Duodenal mucosa (tissue), 2 donors: Measurements from ENCODE around the gene QSOX2.

Source experiments
- H3K27ac ChIP-seq: one replicate; pipeline ENCODE4 v1.7.0; 2013; ENCODE audit warnings: low read depth, low read length
- H3K27me3 ChIP-seq, 2 donors: one replicate each; pipeline ENCODE4 v1.7.0; 2013; ENCODE audit warnings: low read length in 2 of 2, control low read depth in 1 of 2; ENCODE audit not compliant: insufficient read depth in 2 of 2, control insufficient read depth in 1 of 2
- H3K36me3 ChIP-seq, 2 donors: one replicate each; pipeline ENCODE4 v1.7.0; 2013; ENCODE audit warnings: low read length in 2 of 2, control low read depth in 1 of 2; ENCODE audit not compliant: insufficient read depth in 2 of 2, control insufficient read depth in 1 of 2
- H3K4me1 ChIP-seq, 2 donors: one replicate each; pipeline ENCODE4 v1.7.0; 2013; ENCODE audit warnings: low read length in 2 of 2, control low read depth in 1 of 2; ENCODE audit not compliant: insufficient read depth in 2 of 2, control insufficient read depth in 1 of 2
- H3K4me3 ChIP-seq, 2 donors: one replicate each; pipeline ENCODE4 v1.7.0; 2013; ENCODE audit warnings: low read length in 2 of 2, low read depth in 1 of 2
- H3K9ac ChIP-seq, 2 donors: one replicate each; pipeline ENCODE4 v1.7.0; 2013; ENCODE audit warnings: low read length in 2 of 2, low read depth in 1 of 2
- H3K9me3 ChIP-seq, 2 donors: one replicate each; pipeline ENCODE4 v1.7.0; 2013; ENCODE audit warnings: low read length in 2 of 2, control low read depth in 1 of 2; ENCODE audit not compliant: control insufficient read depth in 1 of 2

The QSOX2 gene, protein sequence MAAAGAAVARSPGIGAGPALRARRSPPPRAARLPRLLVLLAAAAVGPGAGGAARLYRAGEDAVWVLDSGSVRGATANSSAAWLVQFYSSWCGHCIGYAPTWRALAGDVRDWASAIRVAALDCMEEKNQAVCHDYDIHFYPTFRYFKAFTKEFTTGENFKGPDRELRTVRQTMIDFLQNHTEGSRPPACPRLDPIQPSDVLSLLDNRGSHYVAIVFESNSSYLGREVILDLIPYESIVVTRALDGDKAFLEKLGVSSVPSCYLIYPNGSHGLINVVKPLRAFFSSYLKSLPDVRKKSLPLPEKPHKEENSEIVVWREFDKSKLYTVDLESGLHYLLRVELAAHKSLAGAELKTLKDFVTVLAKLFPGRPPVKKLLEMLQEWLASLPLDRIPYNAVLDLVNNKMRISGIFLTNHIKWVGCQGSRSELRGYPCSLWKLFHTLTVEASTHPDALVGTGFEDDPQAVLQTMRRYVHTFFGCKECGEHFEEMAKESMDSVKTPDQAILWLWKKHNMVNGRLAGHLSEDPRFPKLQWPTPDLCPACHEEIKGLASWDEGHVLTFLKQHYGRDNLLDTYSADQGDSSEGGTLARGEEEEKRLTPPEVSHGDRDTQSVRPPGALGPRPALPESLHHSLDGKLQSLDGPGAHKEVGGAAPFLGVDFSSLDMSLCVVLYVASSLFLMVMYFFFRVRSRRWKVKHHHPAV

DNA sequence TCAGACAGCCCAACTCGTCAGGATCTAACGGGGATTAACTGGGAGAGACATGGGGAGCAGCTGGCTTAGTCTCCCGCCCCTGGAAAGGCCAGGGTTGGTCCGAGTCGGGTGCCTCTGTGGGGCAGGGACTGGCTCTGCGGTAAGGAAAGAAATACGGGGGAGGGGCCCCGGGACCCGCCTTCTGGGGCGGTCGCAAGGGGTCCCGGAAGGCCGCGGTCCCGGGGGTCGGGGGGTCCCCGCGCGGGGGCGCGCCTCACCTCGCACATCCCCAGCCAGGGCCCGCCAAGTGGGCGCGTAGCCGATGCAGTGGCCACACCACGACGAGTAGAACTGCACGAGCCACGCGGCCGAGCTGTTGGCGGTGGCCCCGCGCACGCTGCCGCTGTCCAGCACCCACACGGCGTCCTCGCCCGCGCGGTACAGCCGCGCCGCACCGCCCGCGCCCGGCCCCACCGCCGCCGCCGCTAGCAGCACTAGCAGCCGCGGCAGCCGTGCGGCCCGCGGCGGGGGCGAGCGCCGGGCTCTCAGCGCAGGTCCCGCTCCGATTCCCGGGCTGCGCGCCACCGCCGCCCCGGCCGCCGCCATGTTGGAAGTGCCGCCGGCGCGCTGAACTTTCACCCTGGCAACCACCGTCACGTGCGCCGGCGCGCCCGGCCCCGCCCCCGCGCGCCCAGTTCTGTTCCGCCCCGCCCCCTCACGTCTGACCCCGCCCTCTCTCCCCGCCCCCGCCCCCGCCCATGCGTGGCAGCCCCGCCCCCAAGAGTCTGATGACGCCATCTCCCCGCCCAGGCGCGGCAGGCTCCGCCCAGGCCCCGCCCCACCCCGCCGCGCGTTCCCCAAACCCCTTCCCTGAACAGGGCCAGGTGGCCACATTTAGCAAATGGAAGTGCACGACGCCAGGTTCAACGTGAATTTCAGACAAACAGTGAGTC lies at the start of gene QSOX2:
TSS of gene QSOX2 (minus strand) at position 594 of the 932 bp plus-strand sequence. CDS start at position 585, 9 bp downstream.
- peak within 1 kb of the TSS; percentile 70 to 72 for H3K4me3 ChIP-seq
- no peaks in the 10 kb centered on the region for H3K9me3 ChIP-seq
- peaks cover 4% of the 10 kb centered on the region in 2 donors for H3K27me3 ChIP-seq
- no peaks in the 10 kb centered on the region for H3K36me3 ChIP-seq
- H3K9ac ChIP-seq = peak within 1 kb of the TSS; percentile 44 to 50
- H3K27ac ChIP-seq = no peak within 1 kb of the TSS
- H3K4me1 ChIP-seq = peaks cover 12 to 25% of the 10 kb centered on the region in 2 donors

DNA sequence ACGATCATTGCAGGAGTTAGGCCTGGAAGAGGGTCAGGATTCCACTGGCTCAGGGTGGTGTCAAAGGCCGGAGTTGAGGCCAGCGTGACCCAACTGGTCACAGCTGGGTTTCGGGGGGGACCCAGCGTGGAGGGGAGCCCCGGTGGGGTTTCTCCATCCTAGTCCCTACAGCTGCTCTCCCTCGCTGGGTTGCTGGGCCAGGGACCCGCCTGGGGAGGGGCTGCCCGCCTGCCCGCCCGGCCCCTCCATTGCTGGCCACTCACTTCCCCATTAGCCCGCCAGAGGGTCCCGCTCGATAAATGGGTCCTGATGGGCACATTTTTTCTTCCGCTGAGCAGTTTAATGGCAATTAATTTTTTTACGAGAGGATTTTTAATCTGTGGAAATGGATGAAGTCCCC lies 49.4 kb upstream of the QSOX2 start:
- H3K27ac ChIP-seq = no peak overlapping the region
- H3K9me3 ChIP-seq = no peaks in the 10 kb centered on the region
- no peak overlapping the region for H3K4me3 ChIP-seq
- no peaks in the 10 kb centered on the region for H3K27me3 ChIP-seq
- peaks cover 3 to 11% of the 10 kb centered on the region in 2 donors for H3K4me1 ChIP-seq
- H3K9ac ChIP-seq = no peak overlapping the region
- H3K36me3 ChIP-seq = no peaks in the 10 kb centered on the region

DNA sequence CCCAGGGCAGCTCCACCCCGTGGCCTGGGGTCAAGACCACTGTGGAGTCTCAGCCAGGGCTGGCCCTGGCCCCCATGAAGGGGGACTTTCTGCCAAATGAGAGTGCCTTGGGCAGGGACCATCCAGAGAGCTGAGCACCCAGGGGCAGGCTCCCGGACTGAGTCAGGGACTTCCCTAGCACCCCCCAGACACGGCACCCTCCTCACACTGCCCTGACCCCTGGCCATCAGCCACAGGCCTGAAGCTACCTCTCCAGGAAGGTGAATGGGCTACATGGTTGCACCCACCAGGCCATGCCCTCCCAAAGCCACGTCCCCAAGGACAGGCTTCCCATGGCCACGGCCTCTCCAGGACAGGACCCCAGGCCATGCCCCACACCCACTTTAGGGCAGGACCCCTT lies 48.8 kb upstream of the QSOX2 start:
- H3K36me3 ChIP-seq = no peaks in the 10 kb centered on the region
- no peaks in the 10 kb centered on the region for H3K27me3 ChIP-seq
- peaks cover 3 to 11% of the 10 kb centered on the region in 2 donors for H3K4me1 ChIP-seq
- no peak overlapping the region for H3K27ac ChIP-seq
- H3K9me3 ChIP-seq = no peaks in the 10 kb centered on the region
- no peak overlapping the region for H3K4me3 ChIP-seq
- no peak overlapping the region for H3K9ac ChIP-seq

DNA sequence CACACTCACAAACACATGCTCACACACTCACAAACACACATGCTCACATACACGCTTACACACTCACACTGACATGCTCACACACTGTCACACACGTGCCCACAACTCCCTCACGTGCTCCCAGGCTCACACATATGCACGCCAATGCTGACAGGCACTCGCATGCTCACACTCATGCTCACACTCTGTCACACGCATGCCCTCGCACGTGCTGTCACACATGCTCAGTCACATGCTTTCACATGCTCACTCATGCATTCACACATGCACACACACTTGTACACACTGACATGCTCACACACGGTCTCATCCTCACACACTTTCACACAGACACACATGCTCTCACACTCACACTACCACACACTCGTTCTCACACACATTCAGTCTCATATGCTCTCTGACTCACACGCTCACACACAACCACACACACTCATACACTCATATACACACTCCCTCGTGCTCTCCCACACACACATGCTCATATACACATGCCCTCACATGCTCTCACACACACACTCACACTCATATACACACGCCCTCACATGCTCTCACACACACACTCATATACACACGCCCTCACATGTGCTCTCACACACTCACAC lies 48.0 kb upstream of the QSOX2 start:
- Histone ChIP-seq H3K4me3 (no peak overlapping the region), H3K36me3 (no peaks in the 10 kb centered on the region), H3K9me3 (no peaks in the 10 kb centered on the region), H3K27ac (no peak overlapping the region), H3K27me3 (no peaks in the 10 kb centered on the region), H3K4me1 (peaks cover 3 to 11% of the 10 kb centered on the region in 2 donors), H3K9ac (no peak overlapping the region)

DNA sequence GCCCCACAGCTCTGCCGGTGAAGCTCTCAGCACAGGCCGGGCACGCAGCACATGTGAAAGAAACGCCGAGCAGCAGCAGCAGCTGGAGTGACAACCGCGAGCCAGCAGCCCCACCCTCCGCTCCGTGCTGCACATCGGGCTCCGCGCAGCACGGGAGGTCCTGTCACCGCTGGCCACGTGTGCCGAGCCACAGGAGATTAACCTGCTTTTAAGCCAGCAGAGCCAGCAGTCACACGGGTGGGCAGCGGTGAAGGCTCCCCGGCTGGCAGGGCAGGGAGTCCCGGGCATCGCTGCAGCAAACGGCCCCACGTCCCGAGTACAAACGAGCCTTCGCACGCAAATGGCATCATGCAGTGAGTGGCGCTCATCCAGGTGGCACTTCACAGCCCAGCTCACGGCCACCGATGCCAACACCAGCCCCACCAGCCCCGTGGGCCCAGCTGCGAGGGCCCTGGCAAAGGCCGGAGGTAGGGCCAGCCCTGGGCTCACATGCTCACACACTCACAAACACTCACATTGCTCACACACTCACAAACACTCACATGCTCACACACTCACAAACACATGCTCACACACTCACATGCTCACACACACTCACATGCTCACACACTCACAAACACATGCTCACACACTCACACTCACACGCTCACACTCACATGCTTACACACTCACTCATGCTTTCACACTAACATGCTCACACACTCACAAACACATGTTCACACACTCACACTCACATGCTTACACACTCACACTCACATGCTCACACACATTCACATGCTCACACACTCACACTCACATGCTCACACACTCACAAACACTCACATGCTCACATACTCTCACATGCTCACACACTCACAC lies 47.2 kb upstream of the QSOX2 start:
- Histone ChIP-seq H3K4me1 (peaks cover 3 to 11% of the 10 kb centered on the region in 2 donors), H3K9me3 (no peaks in the 10 kb centered on the region), H3K27ac (no peak overlapping the region), H3K4me3 (no peak overlapping the region), H3K27me3 (no peaks in the 10 kb centered on the region), H3K9ac (no peak overlapping the region), H3K36me3 (no peaks in the 10 kb centered on the region)

DNA sequence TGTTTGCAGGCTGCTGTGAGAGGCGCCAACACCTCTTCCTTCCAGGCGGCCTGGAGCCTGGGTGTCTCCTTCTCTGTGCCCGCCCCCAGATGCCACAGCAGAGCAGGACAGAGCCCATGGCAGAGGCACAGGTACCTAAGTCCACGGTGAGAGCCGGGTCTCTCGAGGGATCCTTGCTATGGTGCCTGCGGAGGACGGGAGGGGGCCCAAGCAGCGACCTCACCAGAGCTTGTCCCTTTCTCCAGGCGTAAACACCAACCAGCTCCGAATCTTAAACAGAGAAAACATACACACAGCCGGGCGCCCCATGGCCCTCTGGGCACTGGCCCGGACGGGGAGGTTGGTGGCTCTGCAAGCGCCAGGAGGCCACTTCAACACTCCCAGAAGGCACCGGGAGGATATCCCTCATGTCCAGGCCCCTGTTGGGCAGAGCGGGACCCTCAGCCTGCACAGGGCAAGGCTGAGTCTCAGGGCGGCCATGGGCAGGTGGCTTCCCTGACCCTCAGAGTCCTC lies 46.5 kb upstream of the QSOX2 start:
- Histone ChIP-seq H3K9ac (no peak overlapping the region), H3K9me3 (no peaks in the 10 kb centered on the region), H3K4me1 (peaks cover 3 to 9% of the 10 kb centered on the region in 2 donors), H3K27me3 (no peaks in the 10 kb centered on the region), H3K27ac (no peak overlapping the region), H3K4me3 (no peak overlapping the region), H3K36me3 (no peaks in the 10 kb centered on the region)

DNA sequence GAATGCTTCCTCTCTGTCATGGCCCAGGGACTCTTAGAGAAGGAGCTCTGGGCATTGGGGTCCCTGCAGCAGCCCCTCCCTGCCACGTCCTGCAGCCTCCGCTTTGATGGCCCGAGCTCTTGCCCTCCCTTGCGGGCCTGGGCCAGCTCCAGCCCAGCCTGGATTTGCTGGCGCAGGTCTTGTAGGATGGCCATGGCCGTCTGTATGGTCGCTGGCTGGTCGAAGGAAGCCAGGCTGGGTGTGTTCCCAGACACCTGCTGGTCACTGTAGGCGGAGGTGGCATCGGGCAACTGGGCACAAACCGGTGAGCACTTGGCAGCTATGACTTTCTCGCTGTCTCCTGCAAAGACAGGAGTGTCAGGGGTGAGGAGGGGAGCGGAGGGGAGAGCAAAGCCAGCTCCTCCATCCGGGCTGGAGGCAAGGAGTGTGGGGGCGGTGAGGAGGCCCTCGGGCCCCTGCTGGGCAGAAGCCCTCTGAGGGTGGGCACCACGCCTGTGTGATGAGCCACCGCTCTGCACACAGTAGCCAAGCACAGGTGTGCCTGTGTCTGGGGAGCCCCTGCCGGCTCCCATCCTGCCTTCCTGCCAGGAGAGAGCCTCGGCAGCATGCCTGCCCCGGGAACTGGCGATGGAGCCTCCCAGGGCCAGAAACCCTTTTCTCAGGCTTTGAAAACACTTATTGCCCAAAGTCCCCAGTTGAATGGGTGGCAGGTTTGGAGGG lies 45.9 kb upstream of the QSOX2 start:
- H3K4me1 ChIP-seq = peaks cover 0 to 3% of the 10 kb centered on the region in 2 donors
- no peaks in the 10 kb centered on the region for H3K9me3 ChIP-seq
- no peak overlapping the region for H3K4me3 ChIP-seq
- no peaks in the 10 kb centered on the region for H3K36me3 ChIP-seq
- no peak overlapping the region for H3K9ac ChIP-seq
- no peak overlapping the region for H3K27ac ChIP-seq
- no peaks in the 10 kb centered on the region for H3K27me3 ChIP-seq

DNA sequence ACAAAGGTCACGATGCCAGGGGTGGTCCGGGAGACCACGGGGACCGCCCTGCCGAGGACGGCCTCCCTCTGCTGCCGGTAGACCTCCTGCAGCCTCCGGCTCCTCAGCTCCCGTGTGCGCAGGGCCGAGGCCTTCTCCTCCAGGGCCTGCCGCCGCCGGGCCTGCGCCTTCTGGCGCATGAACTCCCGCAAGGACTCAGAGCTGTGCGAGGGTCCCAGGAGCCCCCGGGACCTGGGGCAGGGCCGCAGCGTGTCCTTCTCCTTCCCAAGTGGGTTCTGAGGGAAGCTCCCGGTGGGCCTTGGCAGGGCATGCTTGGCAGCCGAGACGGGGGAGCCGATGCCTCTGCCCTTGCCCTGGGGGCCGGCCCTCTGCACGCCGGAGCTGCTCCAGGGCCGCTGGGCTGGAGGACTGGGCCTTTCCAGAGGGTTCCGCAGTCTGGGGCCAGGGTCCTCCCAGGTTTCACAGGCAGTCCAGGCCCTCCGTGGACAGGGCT lies 44.9 kb upstream of the QSOX2 start:
- Histone ChIP-seq H3K36me3 (no peaks in the 10 kb centered on the region), H3K9ac (no peak overlapping the region), H3K27me3 (no peaks in the 10 kb centered on the region), H3K4me3 (no peak overlapping the region), H3K4me1 (no peaks in the 10 kb centered on the region), H3K27ac (no peak overlapping the region), H3K9me3 (no peaks in the 10 kb centered on the region)
